Spleen (tissue), 11 donors: ENCODE measurements around the gene NUP85. TPM values are rescaled to one million over a fixed set of nuclear protein-coding genes. Genes with fewer than 3 reads are reported as not detected.

ENCODE experiments used
- DNase-seq: peaks from one replicate; pipeline ENCODE4 v3.0.0-alpha.2; 2020
- H3K27ac ChIP-seq, 8 donors: fragments of 200-600 bp; sonication (generic) in 7 of 8; 1 replicate in 4 of 8; 2 replicates in 4 of 8; pipeline versions ENCODE4 v1.5.0 to v1.8.0; 2016 to 2021; ENCODE audit warnings: inconsistent platforms in 4 of 8, mild to moderate bottlenecking in 4 of 8, moderate library complexity in 1 of 8
- H3K27me3 ChIP-seq, 7 donors: fragments of 200-600 bp; sonication (generic) in 6 of 7; replicated peaks in 1 of 7; 1 replicate in 4 of 7; 2 replicates in 3 of 7; pipeline versions ENCODE4 v1.5.0 to v1.8.0; 2016 to 2021; ENCODE audit warnings: inconsistent platforms in 3 of 7, mild to moderate bottlenecking in 1 of 7
- H3K36me3 ChIP-seq, 6 donors: fragments of 200-600 bp; sonication (generic) in 5 of 6; 1 replicate in 4 of 6; 2 replicates in 2 of 6; pipeline versions ENCODE4 v1.5.0 to v1.8.0; 2016 to 2021; ENCODE audit warnings: inconsistent platforms in 2 of 6
- H3K4me1 ChIP-seq, 6 donors: fragments of 200-600 bp; sonication (generic) in 5 of 6; 1 replicate in 3 of 6; 2 replicates in 3 of 6; pipeline versions ENCODE4 v1.5.0 to v1.8.0; 2016 to 2021; ENCODE audit warnings: inconsistent platforms in 3 of 6
- H3K4me3 ChIP-seq, 8 donors: fragments of 200-600 bp; sonication (generic) in 7 of 8; 1 replicate in 4 of 8; 2 replicates in 4 of 8; pipeline versions ENCODE4 v1.5.0 to v1.8.0; 2016 to 2021; ENCODE audit warnings: inconsistent platforms in 4 of 8, mild to moderate bottlenecking in 4 of 8, moderate library complexity in 2 of 8
- H3K9me3 ChIP-seq, 8 donors: fragments of 200-600 bp; sonication (generic) in 7 of 8; 1 replicate in 4 of 8; 2 replicates in 4 of 8; pipeline versions ENCODE4 v1.5.0 to v1.8.0; 2016 to 2021; ENCODE audit warnings: inconsistent platforms in 4 of 8
- POLR2A ChIP-seq, 3 donors: fragments of 450-650 bp; IDR thresholded peaks; one replicate each; pipeline ENCODE4 v1.5.1; 2017; ENCODE audit warnings: antibody characterized with exemption in 3 of 3, mild to moderate bottlenecking in 1 of 3
- POLR2AphosphoS5 ChIP-seq, 3 donors: sonication (generic); formaldehyde crosslinking; IDR thresholded peaks; one replicate each; pipeline ENCODE4 v1.5.1; 2017; ENCODE audit warnings: antibody characterized with exemption in 3 of 3
- WGBS, 5 donors: extraction: QIAGEN DNeasy Blood & Tissue Kit in 3 of 5; methylation state at CpG; one replicate each; pipeline versions ENCODE4 v1.1.5 to v1.1.7; 2013 to 2018; 5-methylcytosine and 5-hydroxymethylcytosine counted together
- intact Hi-C: fragments of 100-400 bp; cut with DNase I; formaldehyde crosslinking; loops from one replicate; pipeline ENCODE4 v1.15.0; 2023; ENCODE audit warnings: low total_unique reads
- polyA plus RNA-seq, 3 donors: library from polyadenylated mRNA; stranded (reverse); fragments of 200-250 nt; gene quantifications; one replicate each; pipeline ENCODE4 v1.2.1, GENCODE V29; 2013
- total RNA-seq, 7 donors: library from RNA; depleted of rRNA in 3 of 7; stranded (reverse); fragments of >200 nt in 3 of 7; fragmentation: NEBNext Ultra II Directional in 4 of 7; extraction: Animal tissue kit (Norgen Biotek cat#: 25700) in 4 of 7; gene quantifications; one replicate each; pipeline versions ENCODE4 v1.1.0 to v1.2.1, GENCODE V29; 2016 to 2021
- TF ChIP-seq, protein P1 (sequence below), 11 experiments: fragments of 200-600 bp in 7 of 11; fragments of 450-650 bp in 4 of 11; sonication (generic) in 4 of 11; IDR thresholded peaks in 8 of 11; conservative IDR thresholded peaks in 3 of 11; 1 replicate in 7 of 11; 2 replicates in 4 of 11; pipeline versions ENCODE4 v1.4.0 to v1.8.0; 2016 to 2021; ENCODE audit warnings: antibody characterized with exemption in 11 of 11, inconsistent platforms in 4 of 11, mild to moderate bottlenecking in 1 of 11
- donor health status: healthy with polysubstance abuse.
- donor health status: DM: no; HTN: no; CAD: no; lungs with moderate emphysema.
- donor health status: DM: no; HTN: no; CAD: no.
- donor health status: Bipolar disorder and iron deficiency.
- donor health status: healthy.
- donor health status: DM: no; HTN: no; CAD: no.
- donor health status: DM: yes; HTN: yes; CAD: no.

The NUP85 gene
- total and polyA plus RNA-seq, 10 donors = 35.5 to 83.8 (median 63.9) TPM

DNA sequence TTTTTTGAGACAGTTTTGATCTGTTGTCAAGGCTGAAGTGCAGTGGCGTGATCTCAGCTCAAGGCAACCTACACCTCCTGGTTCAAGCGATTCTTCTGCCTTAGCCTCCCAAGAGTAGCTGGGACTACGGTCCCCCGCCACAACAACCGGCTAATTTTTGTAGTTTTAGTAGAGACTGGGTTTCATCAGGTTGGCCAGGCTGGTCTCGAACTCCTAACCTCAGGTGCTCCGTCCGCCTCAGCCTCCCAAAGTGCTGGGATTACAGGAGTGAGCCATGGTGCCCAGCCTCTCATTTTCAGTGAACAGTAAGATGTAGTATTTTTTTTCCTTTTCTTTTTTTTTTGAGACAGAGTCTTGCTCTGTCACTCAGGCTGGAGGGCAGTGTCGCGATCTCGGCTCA, 30.5 kb upstream of the NUP85 start:
- H3K27ac ChIP-seq = no peak overlapping the region
- H3K9me3 ChIP-seq = no peaks in the 10 kb centered on the region
- peak; percentile 43 for DNase-seq
- peaks cover 3 to 98% (median 67%) of the 10 kb centered on the region in 6 donors for H3K36me3 ChIP-seq
- H3K27me3 ChIP-seq = no peaks in the 10 kb centered on the region
- no peak overlapping the region for H3K4me3 ChIP-seq
- intact Hi-C loops = loop anchor here (10.0 kb wide), 1 partner anchor 60 kb away; no protein-coding TSS in a partner anchor
- TF ChIP-seq POLR2AphosphoS5 (IDR thresholded peaks at IDR 0.05) (no peak), POLR2A (IDR thresholded peaks at IDR 0.05) (no peak)
- TF ChIP-seq, protein P1, sequence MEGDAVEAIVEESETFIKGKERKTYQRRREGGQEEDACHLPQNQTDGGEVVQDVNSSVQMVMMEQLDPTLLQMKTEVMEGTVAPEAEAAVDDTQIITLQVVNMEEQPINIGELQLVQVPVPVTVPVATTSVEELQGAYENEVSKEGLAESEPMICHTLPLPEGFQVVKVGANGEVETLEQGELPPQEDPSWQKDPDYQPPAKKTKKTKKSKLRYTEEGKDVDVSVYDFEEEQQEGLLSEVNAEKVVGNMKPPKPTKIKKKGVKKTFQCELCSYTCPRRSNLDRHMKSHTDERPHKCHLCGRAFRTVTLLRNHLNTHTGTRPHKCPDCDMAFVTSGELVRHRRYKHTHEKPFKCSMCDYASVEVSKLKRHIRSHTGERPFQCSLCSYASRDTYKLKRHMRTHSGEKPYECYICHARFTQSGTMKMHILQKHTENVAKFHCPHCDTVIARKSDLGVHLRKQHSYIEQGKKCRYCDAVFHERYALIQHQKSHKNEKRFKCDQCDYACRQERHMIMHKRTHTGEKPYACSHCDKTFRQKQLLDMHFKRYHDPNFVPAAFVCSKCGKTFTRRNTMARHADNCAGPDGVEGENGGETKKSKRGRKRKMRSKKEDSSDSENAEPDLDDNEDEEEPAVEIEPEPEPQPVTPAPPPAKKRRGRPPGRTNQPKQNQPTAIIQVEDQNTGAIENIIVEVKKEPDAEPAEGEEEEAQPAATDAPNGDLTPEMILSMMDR (IDR thresholded peaks at IDR 0.05 in 8 of 11, conservative IDR thresholded peaks at IDR 0.05 in 3 of 11) = no peak
- H3K4me1 ChIP-seq = peaks cover 12 to 92% (median 48%) of the 10 kb centered on the region in 6 donors
- 94 to 96% (median 95%) methylated on average over 11 of the region's 11 CpGs for WGBS, 5 donors

DNA sequence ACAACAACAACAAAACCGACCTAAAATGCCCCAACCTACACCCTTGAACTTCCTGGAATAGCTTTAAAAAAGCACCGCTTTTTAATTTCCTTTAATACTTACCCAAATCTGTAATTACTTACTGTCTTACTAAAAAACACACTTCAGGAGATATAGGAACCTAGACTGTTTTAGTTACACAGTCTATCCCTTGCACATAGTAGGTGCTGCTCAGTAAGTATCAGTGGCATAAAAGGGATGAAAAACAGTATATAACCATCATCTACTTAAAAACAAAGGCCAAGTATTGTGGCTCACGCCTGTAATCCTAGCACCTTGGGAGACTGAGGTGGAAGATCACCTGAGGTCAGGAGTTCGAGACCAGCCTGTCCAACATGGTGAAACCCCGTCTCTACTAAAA, 28.9 kb upstream of the NUP85 start:
- H3K4me3 ChIP-seq = no peak overlapping the region

DNA sequence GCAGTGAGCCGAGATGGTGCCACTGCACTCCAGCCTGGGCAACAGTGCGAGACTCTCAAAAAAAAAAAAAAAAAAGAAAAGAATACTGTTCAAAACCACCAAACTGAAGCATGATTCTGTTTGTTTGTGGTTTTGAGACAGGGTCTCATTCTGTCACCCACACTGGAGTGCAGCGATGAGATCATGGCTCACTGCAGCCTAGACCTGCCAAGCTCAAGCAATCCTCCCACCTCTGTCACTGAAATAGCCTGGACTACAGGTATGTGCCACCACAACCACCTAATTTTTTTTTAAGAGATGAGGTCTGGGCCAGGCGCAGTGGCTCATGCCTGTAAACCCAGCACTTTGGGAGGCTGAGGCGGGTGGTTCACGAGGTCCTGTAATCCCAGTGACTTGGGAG, 27.0 kb upstream of the NUP85 start:
- Histone ChIP-seq H3K9me3 (no peaks in the 10 kb centered on the region), H3K4me1 (peaks cover 13 to 85% (median 51%) of the 10 kb centered on the region in 6 donors), H3K27ac (peak overlapping the region in 2 of 8 donors; percentile 4 to 9), H3K4me3 (no peak overlapping the region), H3K36me3 (peaks cover 3 to 70% (median 50%) of the 10 kb centered on the region in 6 donors), H3K27me3 (no peaks in the 10 kb centered on the region)
- intact Hi-C loops = loop anchor here (10.0 kb wide), 1 partner anchor 64 kb away; no protein-coding TSS in a partner anchor
- WGBS, 5 donors = 78 to 93% (median 90%) methylated on average over 6 of the region's 6 CpGs
- peak; percentile 29 for DNase-seq
- TF ChIP-seq, protein P1 (IDR thresholded peaks at IDR 0.05 in 8 of 11, conservative IDR thresholded peaks at IDR 0.05 in 3 of 11) = no peak
- TF ChIP-seq POLR2A (IDR thresholded peaks at IDR 0.05) (no peak), POLR2AphosphoS5 (IDR thresholded peaks at IDR 0.05) (no peak)

More for the DNA sequence above, 28.9 kb upstream of the NUP85 start:
- 79 to 91% (median 86%) methylated on average over 5 of the region's 5 CpGs for WGBS, 5 donors
- no peak for TF ChIP-seq POLR2AphosphoS5 (IDR thresholded peaks at IDR 0.05)
- TF ChIP-seq, protein P1 (IDR thresholded peaks at IDR 0.05 in 8 of 11, conservative IDR thresholded peaks at IDR 0.05 in 3 of 11) = no peak
- no peak for TF ChIP-seq POLR2A (IDR thresholded peaks at IDR 0.05)
- DNase-seq = no peak
- Histone ChIP-seq H3K9me3 (no peaks in the 10 kb centered on the region), H3K27ac (peak overlapping the region in 1 of 8 donors; percentile 30), H3K27me3 (no peaks in the 10 kb centered on the region), H3K4me1 (peaks cover 12 to 92% (median 53%) of the 10 kb centered on the region in 6 donors), H3K36me3 (peaks cover 3 to 87% (median 64%) of the 10 kb centered on the region in 6 donors)
- intact Hi-C loops = loop anchor here (10.0 kb wide), 1 partner anchor 62 kb away; no protein-coding TSS in a partner anchor

DNA sequence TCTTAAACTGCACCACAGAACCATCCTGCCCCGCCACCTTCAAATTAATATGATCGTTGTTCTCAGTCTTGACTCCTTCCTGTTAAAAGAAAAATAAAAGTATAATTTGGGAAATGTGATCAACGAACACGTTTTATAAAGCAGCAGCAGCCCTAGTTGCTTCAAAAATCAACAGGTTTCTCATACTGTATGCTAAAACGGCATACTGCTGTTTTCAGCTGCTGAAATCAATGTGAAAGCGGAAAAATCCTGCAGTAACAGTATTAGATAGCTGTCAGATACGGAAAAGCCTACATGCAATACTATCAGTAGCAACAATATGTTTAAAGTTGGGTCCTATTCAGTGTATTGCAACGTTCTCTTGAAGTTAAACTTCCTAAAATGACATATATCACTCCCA, 24.4 kb upstream of the NUP85 start:
- Histone ChIP-seq H3K4me3 (peak overlapping the region; percentile 62 to 98 (median 96)), H3K36me3 (peaks cover 0 to 44% (median 28%) of the 10 kb centered on the region in 6 donors), H3K9me3 (no peaks in the 10 kb centered on the region), H3K27me3 (no peaks in the 10 kb centered on the region), H3K27ac (peak overlapping the region in 7 of 8 donors; percentile 99 to 100 (median 100)), H3K4me1 (peaks cover 17 to 70% (median 51%) of the 10 kb centered on the region in 6 donors)
- intact Hi-C loops = no loop called here
- DNase-seq = no peak
- WGBS, 5 donors = 3 to 9% (median 7%) methylated on average over 8 of the region's 8 CpGs
- TF ChIP-seq POLR2A (IDR thresholded peaks at IDR 0.05) (no peak), POLR2AphosphoS5 (IDR thresholded peaks at IDR 0.05) (no peak)
- TF ChIP-seq, protein P1 (IDR thresholded peaks at IDR 0.05 in 8 of 11, conservative IDR thresholded peaks at IDR 0.05 in 3 of 11) = no peak
